ENCODE results near the gene NOS3.

The NOS3 gene

DNA sequence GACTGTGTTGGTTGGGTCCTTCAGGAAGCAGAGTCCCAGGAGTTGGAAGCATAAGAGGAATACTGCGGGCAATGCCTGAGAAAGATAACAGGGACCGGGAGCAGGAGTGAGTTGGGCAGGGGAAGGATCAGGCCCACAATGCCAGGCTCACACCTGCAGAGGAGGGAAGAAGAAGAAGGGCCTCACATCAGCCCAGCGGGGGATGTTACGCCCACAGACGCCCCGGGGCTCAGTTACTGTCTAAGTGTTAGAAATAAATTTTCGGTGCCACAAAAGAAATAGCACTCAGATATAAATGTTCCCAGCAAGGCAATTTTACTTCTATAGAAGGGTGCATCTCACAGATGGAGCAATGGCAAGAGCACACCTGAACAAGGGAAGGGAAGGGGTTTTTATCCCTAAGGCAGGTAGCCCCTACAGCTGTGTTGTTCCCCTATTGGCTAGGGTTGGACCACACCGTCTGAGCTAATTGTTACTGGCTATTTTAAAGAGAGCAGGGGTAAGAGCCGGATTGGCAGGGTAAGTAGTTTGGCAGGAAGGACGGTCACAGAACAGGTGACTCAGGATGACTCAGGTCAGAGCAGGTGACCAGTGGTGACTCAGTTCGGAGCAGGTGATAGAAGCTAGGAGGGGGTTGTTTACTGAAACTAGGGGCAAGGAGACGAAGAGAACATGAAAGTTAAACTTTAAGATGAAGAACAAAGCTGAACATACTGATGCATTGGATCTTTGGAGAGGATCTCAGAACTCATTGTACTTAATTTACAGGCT lies at the start of gene NOS3:
NOS3 (plus strand) TSS at position 602 of the 771 bp plus-strand sequence. CDS start 2,787 bp downstream, outside the sequence.
- no peak for DNase-seq (ENCODE audit: low spot score)

DNA sequence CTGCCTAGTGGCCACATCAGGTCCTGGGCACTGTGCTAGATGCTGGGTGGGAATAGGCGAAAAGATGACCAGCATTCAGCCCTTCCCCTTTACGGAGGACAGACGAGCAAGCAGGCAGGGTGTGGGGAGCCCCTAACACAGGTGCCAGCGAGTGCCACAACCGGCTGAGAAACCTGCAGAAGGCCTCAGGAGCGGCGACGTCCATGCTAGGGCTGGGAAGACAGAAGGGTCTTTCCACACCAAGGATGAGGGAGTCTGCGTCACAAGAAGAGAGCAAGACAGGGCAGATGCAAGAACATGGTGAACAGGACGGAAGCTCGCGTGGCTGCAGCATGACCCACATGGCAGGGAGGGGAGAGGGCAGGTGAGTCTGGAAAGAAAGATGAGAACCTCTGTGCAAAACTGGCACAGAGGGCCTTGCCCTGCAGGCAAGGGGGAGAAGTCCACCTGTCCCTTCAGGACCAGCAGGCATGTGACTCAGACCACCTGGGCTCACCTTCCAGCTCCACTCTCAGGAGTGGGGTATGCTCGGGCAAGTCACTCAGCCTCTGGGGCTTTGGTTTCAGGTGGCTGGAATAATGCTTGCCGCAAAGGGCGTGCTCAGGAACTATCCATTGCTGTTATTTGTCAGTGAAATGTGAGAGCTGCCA lies 49.3 kb upstream of the NOS3 start:
- DNase-seq (ENCODE audit: low spot score), result no peak

DNA sequence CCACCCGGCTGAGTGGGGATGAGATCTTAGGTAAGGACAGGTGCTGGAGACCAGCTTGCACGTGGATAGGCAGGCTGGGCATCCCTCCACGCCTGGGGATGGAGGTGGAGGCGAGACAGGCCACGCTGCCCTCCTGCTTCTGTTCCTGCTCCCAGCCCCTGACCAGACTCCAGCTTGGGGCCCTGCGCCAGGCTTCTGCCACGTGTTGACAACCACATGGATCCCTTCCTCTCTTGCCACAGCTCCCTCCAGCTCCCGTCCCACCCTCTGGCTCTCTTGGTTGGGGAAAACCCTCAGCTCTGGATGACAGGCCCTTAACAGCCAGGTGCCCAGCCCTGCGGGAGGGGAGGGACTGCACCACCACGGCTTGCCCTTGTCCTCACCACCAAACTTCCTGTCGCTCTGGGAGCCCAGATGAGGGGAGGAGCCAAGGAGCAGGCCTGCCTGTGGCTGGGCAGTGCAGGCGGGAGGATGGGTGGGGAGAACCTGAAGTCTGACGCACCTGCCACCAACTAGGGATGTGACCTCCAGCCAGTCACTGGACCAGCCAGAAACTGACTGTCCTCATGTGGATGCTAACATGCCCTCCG lies 48.7 kb upstream of the NOS3 start:
- no peak for DNase-seq (ENCODE audit: low spot score)

DNA sequence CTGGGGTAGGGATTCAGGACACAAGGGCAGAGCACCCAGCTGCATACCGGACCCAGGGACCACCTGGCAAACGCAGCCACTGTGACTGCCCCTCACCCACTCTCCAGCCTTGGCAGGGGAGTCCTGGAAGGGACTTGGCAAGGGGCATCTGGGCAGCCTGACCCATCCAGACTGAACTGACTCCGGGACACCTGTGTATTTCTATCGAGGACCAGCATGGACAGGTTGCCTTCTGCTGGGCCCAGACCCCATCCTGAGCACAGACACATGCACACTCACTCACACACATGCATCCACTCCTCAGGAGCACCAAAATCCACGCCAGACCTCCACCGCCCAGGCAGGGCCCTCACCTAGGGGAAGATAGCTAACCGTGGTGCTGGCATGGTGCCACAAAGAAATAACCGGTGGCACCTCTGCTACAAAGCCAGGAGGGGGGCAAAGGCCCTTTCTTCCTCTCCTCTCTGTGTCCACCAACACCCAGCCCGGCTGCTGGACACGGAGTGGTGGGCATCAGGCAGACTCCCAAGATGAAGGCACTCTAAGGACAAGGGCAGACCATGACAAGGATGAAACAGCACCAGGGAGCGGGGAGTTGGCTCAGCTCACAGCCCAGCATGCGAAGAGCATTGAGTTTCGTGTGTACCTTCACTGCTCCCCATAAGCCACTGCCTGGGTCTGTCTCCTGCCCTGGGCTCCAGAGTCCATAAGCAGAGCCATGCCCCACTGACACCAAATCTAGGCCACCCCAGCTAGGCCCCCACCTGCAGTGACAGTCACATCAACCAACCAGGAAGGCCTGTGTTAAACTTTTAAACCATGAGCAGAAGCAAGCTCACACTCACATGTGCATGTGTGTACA lies 48.0 kb upstream of the NOS3 start:
- DNase-seq (ENCODE audit: low spot score), result no peak

DNA sequence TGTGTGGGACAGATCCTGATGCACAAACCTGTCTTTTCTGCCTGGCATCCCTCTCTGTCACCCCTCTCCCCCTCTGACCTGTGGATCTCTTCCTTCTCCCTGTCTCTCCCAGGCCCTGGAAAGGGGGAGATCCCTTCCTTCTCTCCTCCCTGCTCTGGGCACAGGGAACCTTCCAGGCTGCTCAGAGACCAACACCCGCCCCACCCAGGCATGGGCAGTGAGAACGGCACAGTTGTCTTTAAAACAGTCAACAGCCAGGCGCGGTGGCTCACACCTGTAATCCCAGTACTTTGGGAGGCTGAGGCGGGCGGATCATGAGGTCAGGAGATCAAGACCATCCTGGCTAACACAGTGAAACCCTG lies 47.4 kb upstream of the NOS3 start:
- DNase-seq (ENCODE audit: low spot score), result no peak

DNA sequence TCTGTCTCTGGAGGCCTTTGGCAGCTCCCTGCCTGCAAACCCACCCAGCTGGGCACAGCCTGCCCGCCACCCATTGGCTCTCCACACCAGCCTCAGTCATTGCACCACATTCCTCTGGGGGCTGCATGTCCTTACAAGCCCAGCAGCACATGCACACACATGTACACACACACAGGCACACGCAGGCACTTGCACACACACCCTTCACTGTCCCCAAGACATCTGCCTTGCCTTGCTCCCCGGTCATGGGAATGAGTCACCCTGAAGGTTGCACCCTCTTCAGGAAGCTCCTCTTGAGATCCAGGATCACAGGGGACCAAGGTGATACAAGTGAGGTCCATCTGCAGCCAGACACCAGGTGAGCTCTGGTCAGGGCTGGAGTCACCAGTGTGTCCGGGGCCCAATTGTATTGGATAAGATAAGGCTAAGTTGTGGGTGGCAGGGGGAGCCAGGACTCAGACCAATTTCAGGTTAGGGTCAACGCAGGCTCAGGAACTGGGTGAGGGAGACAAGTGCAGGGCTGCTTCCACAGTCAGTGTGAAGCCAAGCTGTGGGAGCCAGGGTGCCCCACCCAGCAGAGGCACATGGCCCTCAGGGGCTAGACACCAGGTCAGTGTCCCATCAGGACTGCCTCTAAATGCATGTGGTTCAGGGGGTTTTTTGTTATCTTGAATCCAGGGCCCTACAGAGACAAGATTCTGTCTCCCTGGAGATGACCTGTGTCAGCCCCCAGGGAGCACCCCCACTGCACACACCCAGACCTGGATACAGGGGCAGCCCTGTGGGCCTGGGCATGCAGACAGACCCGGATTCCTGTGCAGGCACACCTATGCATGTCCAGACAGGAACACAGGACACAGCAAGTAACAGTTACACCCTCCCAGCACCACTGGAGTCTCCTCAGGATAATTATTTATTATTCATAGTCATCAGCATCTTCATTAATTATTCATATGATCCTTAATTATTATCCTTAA lies 46.5 kb upstream of the NOS3 start:
- DNase-seq (ENCODE audit: low spot score), result no peak

DNA sequence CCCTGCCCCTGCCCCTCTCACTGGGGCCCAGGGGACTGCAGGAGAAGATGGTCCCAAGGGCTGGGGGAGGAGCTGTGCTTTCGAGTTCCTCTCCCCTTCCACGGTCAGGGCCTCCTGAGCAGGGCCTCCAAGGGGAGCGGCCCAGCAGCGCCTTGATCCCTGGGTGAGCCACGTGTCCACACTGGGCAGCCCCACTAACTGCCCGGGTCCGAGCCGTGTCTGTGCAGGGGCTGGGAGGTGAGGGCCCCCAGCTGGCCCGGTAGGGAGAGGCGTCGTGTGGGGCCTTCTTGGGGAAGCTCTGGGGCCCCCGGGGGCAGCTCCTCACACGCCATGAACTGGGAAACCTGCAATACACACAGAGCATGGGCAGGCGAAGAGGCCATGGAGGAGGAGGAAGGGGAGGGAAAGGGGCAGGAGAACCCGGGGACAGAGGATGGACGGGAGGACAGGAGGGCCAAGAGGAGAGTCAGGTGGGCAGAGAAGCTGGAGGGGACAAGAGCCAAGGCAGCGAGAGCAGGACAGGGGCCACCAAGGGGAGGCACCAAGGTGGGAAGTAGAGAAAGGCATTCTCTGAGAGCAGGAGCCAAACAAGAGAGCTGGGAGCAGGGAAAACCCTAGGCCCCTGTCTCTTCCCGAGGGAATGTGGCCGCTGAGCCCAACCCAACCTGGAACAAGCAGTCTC lies 45.5 kb upstream of the NOS3 start:
- no peak for DNase-seq (ENCODE audit: low spot score)

DNA sequence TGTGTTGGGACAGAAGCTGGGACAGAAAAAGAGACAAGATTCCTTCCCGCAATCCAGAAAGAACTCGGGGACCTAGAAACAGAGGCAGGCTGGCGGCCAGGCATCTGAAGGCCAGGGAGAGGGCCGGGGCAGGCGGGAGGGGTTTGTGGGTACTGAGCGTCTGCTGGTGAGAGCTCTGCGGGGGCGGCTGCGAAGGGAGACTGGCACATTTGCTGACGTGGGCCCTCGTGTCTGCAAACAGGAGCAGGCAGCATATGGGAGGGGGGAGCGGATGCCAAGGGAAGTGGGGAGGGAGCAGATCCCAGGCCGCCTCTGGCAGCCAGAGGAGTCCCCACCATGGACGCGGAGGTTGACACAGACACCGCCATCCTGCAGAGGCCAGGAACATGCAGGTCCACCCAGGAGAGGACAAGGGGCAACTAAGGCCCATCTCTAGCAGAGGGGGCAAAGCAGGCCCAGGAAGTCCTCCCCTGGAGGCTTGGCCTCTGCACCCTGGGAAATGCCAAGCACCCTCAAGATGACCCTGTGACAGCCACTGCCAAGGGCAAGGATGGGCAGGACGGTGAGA lies 44.9 kb upstream of the NOS3 start:
- peak; percentile 29 for DNase-seq (ENCODE audit: low spot score)

DNA sequence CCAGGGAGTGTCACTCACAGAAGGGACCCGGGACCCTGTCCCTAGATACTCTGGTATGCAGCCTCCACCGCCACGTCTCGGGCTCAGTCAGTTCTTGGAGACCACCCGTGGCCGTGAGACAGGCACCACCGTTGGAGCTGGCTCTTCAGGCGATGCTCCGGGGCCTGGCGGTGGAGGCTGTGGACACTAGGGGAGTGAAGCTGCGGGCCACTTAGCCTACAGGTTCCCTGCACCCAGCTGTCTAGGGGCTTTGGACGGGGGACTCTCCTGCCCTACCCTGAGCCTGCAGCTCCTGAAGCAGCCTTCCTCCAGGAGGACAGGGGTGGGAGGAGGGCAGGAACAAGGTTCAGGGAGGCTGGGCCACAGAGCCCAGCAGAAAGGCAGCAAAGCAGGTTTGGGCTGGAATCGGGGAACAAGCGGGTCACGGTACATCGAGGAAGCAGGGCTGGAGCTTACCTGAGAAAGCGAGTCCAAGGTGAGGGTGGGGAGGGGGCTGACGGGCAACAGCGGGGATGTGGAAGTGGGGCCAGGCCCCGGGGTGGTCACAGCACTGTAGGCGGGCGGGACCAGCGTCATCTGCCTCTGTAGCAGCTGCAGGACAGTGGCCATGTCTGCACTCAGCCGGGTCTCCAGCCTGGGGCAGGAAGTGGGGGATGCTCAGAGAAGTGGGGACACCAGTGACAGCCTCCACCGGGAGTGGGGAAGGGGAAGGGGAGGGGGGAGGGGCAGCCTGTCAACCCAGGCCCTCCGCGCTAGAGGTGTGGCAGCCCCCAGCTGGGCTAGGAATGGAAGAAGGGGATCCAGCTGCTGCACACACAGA lies 44.2 kb upstream of the NOS3 start:
- DNase-seq (ENCODE audit: low spot score), result no peak

DNA sequence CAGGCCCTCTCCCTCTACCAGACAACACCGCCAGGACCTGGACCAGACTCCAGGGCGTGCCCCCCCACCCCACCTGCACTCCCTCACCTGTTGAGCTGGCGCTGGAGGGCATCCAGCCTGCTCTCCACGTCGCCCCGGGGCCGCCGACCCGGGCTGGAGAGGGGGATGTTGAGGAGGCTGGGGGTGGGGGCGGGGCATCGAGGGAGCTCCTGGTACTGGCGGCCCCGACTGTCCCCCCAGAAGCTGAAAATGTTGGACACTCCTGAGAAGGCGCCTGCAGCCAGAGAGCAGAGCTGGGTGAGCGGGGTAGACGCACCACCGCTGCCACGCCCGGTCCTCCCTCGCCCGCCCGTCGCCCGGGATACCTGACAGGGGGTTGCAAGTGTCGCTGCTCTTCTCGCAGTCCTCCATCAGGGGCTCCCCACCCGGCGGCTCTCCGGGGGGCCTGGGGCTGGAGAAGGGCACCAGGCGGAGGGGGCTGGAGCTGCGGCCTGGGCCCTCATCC lies 43.5 kb upstream of the NOS3 start:
- no peak for DNase-seq (ENCODE audit: low spot score)

DNA sequence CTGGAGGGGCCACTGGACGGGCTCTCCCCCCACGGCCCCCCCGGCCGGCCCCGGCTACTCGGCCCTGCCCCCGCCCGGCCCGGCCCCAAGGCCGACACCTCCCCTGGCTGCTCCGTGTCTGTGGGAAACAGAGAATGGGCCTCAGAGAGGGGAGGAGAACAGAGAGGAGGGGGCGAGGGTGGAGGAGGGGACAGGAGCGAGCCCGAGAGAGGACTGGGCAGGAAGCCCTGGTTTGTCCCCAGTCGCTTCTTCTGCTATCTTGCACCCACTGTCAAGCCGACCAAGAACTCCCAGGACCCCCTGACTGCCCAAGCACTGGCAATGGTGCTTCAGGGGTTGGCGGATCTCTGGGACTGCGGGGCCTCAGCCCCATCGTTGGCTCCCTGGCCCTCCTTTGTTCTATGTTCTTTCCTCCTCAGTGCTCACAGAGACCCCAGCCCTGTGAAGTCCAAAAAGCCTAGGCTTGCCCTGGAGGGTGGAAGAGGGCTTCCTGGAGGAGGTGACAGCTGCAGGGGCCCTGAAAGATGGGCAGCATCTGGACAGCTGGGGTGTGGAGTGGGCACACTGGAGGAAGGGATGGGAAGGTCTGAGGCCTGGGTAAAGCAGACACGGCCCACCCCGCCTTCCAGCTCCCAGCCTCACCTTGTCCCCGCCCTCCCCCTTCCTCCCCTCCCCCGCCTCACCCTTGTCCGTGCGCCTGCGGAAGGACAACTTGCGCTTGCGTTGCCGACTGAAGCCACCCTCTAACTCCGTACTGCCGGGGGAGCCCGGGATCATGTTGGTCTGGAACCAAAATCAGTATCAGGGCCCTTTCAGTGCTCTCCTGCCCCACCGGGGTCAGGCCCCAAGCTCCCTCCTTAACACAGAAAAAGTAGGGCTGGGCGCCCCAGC lies 42.8 kb upstream of the NOS3 start:
- no peak for DNase-seq (ENCODE audit: low spot score)

DNA sequence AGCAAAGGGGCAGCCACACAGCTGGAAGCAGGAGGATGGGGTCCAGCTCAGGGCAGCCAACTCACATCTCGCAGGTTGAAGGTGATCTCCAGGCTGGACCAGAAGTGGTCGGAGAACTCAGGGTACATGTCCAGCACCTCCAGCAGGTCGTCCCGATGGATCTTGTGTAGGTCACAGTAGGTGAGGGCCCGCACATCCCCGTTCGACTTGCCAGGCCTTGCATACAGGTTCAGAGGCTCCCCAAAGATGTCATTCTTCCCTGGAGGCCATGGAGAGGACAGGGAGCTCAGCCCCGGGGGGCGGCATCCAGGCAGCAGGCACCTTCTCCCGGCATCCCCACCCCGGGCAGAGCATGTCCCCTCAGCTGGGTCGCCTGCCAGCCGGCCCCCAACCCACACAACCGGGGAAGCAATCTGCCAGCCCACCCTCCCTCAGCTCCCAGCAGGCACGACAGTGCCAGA lies 42.0 kb upstream of the NOS3 start:
- DNase-seq (ENCODE audit: low spot score), result no peak

DNA sequence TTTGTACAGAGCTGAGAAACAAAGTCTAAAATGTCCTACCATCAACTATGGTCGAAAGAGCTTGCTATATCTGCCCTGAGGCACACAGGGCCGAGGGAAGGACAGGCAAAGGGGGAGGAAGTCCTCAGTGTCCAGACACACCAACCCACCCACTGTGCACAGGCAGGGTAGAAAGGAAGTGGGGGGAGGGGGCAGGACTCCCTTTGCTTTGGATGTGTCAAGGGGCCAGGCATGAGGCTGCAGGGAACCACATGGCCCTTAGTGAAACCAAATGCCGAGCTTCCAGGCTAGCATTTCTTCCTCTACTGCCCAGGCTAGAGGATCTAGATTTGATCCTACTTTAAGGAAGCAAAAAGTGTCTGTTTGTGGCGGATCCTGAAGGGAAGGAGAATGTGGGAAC lies 41.3 kb upstream of the NOS3 start:
- no peak for DNase-seq (ENCODE audit: low spot score)

DNA sequence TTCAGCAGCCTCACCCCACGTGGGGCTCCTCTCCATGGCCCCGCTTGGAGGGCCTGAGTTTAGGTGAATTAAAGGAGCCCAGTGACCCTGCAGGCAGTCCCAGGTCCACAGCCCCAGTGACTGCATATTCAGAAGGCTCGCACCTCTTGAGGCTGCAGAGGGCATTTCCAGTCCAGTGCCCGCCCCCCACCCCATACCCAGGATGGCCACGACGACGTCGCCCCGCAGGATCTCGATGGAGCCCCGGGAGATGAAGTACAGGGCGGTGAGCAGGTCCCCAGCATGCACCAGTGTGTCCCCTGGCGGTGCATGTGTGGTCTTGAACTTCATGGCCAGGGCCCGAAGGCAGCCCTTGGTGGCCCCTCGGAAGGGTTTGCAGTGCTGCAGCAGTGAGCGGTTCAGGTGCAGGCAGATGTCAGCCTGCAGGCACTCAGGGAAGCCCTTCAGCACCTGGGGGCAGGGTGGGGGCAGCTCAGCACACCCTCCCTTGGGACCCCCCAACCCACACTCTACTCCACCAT lies 40.8 kb upstream of the NOS3 start:
- no peak for DNase-seq (ENCODE audit: low spot score)

DNA sequence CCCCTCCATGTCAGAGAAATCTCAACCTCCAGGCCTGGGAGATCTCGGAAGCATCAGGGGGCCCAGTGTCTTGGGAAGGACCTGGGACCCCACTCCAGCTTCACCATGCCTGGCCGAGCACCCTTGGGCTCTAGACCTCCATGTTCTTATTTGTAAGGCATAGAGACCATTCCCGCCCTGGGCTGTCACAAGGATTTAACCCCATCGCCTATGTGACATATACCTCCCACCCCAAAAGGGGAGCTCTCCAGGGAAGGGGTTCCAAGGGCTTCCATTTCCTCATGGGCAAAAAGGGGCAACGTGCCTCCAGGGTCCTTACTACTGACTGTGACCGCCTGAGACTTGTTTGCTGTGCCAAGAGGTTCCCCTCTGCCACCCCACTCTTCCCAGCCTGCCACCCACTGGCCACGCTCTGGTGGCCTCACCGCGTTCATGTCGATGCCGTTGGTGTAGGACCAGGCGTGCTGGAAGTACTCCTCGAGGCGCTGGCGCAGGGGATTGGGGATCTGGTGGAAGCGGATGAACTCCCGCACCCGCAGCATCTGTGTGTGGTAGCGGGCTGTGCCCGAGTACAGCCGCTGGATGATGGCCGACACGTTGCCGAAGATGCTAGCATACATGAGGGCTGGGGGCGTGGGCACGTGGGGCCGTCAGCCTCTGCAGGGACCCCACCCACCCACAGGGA lies 40.2 kb upstream of the NOS3 start:
- DNase-seq (ENCODE audit: low spot score), result no peak

DNA sequence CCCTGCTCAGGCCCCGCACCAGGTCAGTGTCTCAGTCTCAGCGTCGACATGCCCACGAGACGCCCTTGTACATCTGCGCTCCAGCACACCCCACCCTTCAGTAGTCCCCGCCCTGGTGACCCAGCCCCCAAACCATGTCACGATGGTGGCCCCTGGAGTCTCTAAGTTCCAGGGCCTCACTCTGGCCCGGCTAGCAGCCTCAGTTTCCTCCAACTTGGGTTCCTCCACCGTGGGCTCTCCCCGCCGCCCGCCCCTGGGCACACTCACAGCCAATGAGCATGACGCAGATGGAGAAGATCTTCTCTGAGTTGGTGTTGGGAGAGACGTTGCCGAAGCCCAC lies 39.7 kb upstream of the NOS3 start:
- DNase-seq (ENCODE audit: low spot score), result no peak

DNA sequence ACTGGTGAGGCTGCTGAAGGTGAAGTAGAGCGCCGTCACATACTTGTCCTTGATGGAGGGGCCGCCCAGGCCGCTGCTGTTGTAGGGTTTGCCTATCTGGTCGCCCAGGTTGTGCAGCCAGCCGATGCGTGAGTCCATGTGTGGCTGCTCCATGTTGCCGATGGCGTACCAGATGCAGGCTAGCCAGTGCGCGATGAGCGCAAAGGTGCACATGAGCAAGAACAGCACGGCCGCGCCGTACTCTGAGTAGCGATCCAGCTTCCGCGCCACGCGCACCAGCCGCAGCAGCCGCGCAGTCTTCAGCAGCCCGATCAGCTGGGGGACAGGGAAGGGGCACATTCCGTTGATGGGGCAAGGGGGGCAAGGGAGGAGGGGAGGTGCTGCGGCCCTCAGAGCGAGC lies 39.3 kb upstream of the NOS3 start:
- DNase-seq (ENCODE audit: low spot score), result no peak
